Umbilical cord (tissue), 2 donors: ENCODE data around the gene PLAU. TPM values are rescaled to one million over a fixed set of nuclear protein-coding genes. Genes with fewer than 3 reads are reported as not detected.
A peak's percentile ranks its signal among the peaks of the same experiment; 100 is the strongest.
"Not testable (repeated sequence)": the region's sequence is repeated elsewhere in the genome, so short reads cannot be mapped to it uniquely, and the experiment has no call there.

Experiments used
- DNase-seq: peaks from one replicate; pipeline ENCODE4 v3.0.0-alpha.2; 2015; ENCODE audit warnings: low spot score
- total RNA-seq: library from RNA; depleted of rRNA; stranded (reverse); fragments of >200 nt; gene quantifications from one replicate; pipeline ENCODE4 v1.2.3, GENCODE V29; 2014; ENCODE audit warnings: low replicate concordance; ENCODE audit not compliant: insufficient read depth

Gene PLAU
- total RNA-seq, 1 donor from 2014 or later: 20.5 TPM

DNA sequence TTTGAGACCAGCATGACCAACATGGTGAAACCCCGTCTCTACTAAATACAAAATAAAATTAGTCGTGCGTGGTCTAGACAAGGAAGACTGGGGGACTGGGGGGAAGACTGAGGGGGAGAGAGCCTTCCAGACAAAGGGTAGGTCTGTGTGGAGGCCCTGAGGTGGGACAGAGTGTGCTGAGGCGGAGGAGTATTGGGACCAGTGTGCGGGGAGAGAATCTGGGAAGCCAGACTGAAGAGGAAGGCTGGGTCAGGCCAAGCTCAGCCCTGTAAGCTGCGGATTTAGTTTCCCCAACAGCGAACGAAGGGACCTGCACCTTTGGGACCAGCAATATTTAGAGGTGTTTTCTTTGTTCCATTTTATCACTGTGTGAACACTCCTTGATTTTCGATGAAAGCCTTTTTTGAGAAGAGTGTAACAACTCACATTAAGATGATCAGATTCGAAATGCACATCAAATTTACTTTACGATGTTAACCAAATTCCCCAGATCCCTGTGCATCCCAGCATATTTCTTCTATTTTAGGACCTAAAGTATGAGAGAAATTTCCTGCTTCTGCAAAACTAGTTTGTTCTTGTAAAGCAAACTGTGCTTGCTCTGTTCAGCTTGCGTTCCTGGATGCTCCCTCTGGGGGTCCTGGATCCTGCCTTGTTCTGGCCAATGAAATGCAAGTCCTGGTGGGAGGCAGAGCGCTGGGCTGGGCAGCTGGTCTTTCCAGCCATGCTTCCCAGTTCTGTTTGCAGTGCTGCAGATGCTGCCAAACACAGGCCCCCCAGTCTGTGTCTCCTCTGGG lies 39.4 kb downstream of the PLAU start:
- DNase-seq: peak; percentile 72

DNA sequence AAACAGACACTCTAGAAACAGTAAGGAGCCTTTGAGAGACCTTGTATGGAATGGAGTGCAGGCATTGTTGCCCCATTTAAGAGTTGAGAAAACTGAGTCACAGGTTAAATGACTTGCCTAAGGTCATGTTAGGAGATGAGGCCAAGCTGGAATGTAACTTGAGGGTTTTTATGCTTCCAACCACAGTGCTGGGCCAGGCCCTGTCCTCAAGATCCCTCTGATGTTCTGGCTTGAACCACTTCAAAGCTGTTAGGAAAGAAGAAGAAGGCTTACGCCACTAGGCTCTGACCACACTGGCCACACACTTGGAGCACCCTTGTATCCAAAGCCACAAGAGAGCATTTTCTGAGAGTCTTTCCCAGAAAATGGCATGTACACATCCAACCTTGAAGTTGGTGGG lies 42.7 kb downstream of the PLAU start:
- DNase-seq: no peak

DNA sequence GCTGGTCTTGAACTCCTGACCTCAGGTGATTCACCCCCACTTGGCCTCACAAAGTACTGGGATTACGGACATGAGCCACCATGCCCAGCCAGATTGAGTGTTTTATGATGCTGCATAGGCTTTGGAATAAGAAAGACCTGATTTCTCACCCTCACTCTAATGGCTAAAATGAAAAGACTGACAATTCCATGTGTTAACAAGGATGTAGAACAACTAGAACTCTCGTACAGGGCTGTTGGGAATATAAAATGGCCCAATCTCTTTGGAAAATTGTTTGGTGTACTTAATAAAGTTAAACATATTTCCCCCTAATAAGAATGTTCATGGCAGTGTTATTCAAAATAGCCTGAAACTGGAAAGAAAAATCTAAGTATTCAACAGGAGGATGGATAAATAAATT lies 43.8 kb downstream of the PLAU start:
- DNase-seq: no peak

DNA sequence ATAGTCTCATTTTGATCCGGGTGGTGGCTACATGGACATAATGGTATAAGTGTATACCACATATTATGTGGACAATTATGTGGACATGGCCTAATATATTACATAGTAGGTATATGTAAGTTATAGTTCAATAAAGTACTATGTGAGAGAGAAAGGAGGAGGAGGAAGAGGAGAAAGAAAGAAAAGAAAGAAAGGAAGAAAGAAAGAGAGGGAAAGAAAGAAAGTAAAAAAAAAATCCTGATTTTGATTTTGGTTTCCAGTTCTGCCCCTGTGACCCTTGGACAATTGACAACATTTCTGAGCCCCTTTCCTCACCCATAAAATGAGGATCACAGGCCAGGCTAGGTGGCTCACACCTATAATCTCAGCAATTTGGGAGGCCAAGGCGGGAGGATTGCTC lies 44.8 kb downstream of the PLAU start:
- DNase-seq: no peak

DNA sequence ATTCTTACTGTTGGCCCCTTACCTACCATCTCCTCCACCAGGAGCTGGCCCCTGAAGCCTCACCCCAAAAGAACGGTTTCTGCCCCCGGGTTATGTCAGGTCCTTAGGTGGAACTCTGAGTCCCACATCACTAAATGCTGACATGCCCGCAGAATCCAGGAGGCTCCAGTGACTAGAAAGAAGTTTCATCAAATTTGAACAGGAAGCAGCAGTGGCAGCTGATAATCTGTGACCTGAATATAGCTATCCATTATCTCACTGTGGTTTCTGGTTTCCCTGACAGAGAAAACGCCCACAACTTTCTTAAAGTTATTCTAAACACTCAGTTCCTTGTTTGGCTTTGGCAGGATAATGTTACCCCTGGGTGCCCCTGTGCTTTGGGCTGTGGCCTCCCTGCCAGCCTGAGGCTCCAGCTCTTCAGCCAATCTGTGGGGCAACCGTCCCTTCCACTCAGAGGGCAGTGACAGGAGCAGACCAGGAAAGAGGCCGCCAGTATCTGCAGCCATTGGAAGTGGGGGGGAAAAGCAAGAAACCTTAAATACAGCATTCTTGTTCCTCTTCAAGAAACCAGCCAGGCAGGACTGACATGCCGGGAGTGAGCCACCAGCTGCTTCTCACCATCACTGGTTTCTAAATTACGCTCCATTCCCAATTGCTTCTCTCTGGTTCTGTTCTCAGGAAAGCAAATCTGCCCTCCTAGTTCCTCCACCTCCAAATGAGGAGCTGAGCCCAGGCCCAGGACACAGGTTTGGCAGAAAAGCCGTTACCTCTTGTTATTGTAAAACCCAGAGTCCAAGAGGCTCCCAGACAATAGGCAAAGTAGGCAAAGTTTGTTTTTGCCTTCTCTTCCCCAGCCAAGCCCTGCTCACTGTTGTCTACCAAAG lies 45.8 kb downstream of the PLAU start:
- DNase-seq: peak; percentile 84

DNA sequence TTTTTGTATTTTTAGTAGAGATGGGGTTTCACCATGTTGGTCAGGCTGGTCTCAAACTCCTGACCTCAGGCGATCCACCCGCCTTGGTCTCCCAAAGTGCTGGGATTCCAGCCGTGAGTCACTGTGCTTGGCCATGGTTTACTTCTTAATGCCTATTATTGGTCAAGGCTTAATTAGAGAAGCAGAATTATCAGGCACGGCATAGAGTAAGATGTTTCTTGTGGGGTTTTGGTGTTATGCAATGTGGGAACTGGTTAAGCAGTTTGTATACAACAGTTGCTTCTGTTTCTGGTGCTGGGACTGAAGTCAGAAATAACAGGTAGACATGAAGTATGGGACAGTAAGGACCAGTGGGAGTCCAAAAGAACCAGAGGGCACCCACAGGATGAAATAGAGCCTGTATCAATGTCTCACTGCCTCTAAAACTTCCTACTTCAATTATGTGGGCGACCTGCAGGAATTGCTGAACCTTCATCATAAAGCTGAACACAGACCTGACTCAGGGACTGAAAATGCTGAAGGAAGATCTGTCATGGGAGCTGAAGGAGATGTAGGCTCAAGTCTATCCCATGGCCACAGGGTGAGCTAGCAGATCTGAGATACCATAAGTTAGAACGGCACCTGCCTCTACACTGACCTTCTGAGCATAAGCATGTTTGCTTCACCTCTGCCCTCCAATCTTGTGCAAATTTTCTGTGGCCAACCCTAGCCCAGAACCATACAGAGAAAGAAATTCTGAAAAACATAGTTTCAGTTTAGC lies 48.7 kb downstream of the PLAU start:
- DNase-seq: no peak

DNA sequence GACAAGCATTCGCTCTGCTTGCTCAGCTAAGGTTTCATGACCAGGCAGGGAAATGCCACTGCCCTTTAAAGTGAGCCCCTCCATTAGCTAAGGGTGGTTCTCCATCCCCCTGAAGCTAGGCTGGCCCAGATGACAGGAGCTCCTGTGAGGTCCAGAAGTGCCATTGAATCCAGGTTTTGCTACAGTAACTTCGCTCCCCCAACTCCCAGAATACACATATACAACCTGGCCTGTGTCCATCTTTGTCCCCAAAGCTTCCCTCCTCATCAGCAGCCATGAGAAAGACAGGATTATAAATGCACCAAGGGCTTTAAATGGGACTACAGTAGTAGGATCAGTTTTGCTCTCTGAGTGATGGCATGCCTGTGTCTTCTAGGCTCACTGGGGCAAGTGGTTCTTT lies 51.5 kb downstream of the PLAU start:
- no peak for DNase-seq

DNA sequence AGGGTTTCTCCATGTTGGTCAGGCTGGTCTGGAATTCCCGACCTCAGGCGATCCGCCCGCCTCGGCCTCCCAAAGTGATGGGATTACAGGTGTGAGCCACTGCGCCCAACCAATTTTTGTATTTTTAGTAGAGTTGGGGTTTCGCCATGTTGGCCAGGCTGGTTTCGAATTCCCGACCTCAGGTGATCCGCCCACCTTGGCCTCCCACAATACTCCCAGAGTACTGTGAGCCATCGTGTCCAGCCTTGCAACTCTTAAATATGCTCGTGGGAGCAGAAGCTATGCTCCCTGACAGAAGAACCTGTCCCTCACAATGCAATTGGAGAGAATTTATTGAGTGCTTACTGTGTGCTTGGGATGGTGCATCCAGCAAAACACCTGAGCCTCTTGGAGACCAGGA lies 52.6 kb downstream of the PLAU start:
- DNase-seq: not testable (repeated sequence)

DNA sequence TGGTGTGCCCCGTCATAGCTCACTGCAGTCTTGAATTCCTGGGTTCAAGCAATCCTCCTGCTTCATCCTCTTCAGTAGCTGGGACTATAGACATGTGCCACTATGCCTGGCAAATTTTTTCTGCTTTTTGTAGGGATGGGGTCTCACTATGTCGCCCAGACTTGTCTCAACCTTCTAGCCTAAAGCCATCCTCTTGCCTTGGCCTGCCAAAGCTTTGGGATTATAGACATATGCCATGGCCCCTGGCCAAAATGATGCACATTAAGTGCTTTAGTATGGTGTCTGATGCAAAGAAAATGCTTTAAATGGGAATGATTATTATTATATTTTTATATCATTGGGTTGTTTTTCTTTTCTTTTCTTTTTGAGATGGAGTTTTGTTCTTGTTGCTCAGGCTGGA lies 53.8 kb downstream of the PLAU start:
- no peak for DNase-seq

DNA sequence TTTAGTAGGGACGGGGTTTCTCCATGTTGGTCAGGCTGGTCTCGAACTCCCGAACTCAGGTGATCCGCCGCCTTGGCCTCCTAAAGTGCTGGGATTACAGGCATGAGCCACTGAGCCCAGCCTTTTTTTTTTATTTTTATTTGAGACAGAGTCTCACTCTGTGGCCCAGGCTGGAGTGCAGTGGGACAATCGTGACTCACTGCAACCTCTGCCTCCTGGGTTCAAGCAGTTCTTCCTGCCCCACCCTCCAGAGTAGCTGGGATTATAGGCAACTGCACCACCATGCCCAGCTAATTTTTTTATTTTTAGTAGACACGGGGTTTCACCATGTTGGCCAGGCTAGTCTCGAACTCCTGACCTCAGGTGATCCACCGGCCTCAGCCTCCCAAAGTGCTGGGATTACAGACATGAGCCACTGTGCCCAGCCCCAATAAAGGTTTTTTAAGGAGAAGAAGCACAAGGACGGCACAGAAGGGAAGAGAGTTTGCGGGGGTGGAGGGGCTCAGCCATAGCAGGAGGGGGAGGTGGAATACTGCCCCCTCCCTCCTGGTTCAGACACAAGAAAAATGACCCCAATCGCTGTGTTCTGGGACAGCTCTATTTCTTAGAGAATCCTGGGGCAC lies 54.4 kb downstream of the PLAU start:
- DNase-seq: not testable (repeated sequence)

DNA sequence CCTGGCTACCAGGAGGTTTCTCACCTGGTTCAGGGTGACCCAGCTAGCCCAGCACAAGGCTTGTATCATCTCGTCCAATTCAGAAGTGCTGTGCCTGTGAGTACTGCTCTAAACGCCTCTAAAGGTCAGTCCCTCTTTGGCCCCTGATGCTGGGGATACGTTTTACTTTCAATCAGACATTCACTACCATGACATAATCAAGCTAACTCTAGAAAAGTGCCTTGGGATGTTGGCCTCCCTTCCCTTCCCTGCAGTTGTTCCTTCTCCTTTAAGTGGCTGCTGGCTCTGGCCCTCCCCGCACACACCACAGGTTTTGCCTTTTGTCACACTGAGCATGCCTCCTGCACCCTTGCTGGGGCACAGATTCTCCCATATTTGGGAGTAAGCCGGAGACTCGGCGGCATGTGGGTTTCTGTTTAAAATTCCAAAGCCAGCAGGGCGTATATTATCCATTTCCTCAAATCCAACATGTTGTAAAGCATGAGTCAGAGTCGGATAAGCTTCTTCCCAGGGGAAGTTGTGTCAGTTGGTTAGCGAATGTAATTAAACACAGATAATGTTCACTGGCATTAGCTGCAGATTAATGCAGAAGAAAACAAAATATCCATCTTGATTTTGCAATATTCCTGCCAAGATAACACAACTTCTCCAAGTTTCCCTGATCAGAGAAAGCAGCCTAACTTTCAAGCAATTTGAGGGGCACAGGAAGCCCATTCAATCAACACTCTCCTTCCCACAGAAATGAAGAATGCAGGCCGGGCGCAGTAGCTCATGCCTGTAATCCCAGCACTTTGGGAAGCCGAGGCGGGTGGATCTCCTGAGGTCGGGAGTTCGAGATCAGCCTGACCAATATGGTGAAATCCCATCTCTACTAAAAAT lies 55.2 kb downstream of the PLAU start:
- DNase-seq: peak; percentile 98

DNA sequence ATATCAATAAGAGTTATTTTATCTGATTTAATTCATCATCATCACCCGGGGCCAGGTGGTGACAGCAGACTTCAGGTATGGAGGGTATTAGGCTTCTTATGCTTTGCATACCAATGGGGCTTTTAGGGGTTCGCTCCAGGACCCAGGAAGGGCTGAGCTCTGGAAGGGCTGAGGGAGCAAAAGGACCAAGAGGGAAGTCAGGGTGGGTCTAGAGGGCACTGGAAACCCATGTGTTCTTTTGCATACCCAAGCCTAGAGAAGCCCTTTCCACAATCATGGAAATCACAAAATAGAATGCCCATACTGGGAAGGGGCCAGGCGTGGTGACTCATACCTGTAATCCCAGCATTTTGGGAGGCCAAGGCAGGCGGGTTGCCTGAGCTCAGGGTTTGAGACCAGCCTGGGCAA lies 56.1 kb downstream of the PLAU start:
- DNase-seq: no peak

Other genes starting within 250 kb of the PLAU start
- gene AGAP5, start 213.0 kb upstream of the PLAU start, total RNA-seq: 0.48 TPM
- 36.6 TPM for gene SEC24C, start 166.8 kb upstream of the PLAU start, total RNA-seq
- gene CHCHD1, start 129.1 kb upstream of the PLAU start, total RNA-seq: 21.4 TPM
- 51.0 TPM for gene ZSWIM8, start 125.5 kb upstream of the PLAU start, total RNA-seq
- gene NDST2, start 99.5 kb upstream of the PLAU start, total RNA-seq: 3.1 TPM
- 56.1 TPM for gene CAMK2G, start 36.6 kb upstream of the PLAU start, total RNA-seq
- 410 TPM for gene VCL, start 87.0 kb downstream of the PLAU start, total RNA-seq
- 30.8 TPM for gene AP3M1, start 239.7 kb downstream of the PLAU start, total RNA-seq
- gene ADK, start 240.1 kb downstream of the PLAU start, total RNA-seq: 8.4 TPM